ENCODE results near the gene SCART1. TPM values are rescaled to one million over a fixed set of nuclear protein-coding genes. Genes with fewer than 3 reads are reported as not detected.

SCART1 gene
- total and polyA plus RNA-seq, 11 donors: 0.08 to 1.3 (median 0.34) TPM

DNA sequence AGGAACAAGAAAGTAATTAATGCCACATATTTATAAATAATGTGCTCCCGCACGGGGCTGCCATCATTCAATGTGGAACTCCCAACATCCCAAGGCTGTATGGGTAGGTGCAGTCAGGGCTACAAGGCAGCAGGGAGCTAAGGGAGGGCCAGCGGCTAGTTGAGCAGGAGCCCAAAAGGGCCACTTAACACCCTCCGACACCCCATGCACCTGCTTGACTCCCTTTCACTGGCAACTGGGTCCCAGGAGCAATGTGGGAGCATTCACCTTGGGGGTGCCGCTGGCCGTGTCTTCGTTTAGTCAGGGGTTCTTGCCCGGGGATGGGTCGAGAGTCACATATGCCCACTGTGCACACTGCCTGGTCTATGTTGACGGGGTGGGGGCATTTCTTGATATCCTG lies 27.9 kb downstream of the SCART1 start:
- Histone ChIP-seq H3K36me3 (no peaks in the 10 kb centered on the region), H3K27ac (no peak overlapping the region), H3K9me3 (peaks cover 0 to 47% (median 19%) of the 10 kb centered on the region in 12 donors), H3K4me3 (no peak overlapping the region), H3K27me3 (no peaks in the 10 kb centered on the region), H3K4me1 (no peaks in the 10 kb centered on the region)
- 78 to 92% (median 83%) methylated on average over 10 of the region's 10 CpGs for WGBS, 4 donors
- no peak for ATAC-seq
- intact Hi-C loops (cut with DNase I): no loop called here
- TF ChIP-seq POLR2A (IDR thresholded peaks at IDR 0.05): no peak
- TF ChIP-seq, protein P1, sequence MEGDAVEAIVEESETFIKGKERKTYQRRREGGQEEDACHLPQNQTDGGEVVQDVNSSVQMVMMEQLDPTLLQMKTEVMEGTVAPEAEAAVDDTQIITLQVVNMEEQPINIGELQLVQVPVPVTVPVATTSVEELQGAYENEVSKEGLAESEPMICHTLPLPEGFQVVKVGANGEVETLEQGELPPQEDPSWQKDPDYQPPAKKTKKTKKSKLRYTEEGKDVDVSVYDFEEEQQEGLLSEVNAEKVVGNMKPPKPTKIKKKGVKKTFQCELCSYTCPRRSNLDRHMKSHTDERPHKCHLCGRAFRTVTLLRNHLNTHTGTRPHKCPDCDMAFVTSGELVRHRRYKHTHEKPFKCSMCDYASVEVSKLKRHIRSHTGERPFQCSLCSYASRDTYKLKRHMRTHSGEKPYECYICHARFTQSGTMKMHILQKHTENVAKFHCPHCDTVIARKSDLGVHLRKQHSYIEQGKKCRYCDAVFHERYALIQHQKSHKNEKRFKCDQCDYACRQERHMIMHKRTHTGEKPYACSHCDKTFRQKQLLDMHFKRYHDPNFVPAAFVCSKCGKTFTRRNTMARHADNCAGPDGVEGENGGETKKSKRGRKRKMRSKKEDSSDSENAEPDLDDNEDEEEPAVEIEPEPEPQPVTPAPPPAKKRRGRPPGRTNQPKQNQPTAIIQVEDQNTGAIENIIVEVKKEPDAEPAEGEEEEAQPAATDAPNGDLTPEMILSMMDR (IDR thresholded peaks at IDR 0.05): no peak
- no peak for DNase-seq

DNA sequence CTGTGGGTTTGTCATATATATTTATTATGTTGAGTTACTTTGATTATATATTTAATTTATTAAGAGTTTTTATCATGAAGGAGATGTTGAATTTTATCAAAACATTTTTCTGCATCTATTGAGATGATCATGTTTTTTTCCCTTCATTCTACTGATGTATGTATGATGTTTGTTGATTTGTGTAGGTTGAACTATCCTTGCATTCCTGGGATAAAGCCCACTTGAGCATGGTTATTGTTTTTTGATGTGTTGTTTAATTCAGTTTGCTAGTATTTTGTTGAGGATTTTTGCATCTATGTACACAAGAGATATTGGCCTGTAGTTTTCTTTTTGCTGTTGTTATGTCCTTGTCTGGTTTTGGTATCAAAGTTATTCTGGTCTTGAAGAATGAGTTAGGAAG lies 31.1 kb downstream of the SCART1 start:
- H3K4me1 ChIP-seq: no peaks in the 10 kb centered on the region
- no peaks in the 10 kb centered on the region for H3K36me3 ChIP-seq
- H3K27ac ChIP-seq: no peak overlapping the region
- intact Hi-C loops (cut with DNase I): no loop called here
- DNase-seq: no peak
- no peak for ATAC-seq
- no peaks in the 10 kb centered on the region for H3K27me3 ChIP-seq
- no peak overlapping the region for H3K4me3 ChIP-seq
- H3K9me3 ChIP-seq: peaks cover 0 to 62% (median 30%) of the 10 kb centered on the region in 12 donors
- TF ChIP-seq, protein P1 (IDR thresholded peaks at IDR 0.05): no peak
- no peak for TF ChIP-seq POLR2A (IDR thresholded peaks at IDR 0.05)

DNA sequence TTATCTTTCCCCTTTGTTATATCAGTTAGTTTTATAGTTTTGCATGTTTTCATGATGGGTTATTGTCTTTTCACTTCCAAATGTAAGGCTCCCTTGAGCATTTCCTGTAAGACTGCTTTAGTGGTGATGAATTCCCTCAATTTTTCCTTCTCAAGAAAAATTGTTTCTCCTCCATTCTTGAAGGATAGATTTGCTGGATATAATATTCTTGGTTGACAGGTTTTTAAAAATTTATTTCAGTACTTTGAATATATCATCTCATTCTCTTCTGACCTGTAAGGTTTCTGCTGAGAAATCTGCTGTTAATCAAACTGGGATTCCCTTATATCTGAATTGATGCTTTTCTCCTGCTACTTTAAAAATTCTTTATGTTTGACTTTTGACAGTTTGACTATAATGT lies 33.3 kb downstream of the SCART1 start:
- no peak for TF ChIP-seq POLR2A (IDR thresholded peaks at IDR 0.05)
- TF ChIP-seq, protein P1 (IDR thresholded peaks at IDR 0.05): no peak
- DNase-seq: no peak
- H3K9me3 ChIP-seq: peaks cover 0 to 68% (median 30%) of the 10 kb centered on the region in 12 donors

DNA sequence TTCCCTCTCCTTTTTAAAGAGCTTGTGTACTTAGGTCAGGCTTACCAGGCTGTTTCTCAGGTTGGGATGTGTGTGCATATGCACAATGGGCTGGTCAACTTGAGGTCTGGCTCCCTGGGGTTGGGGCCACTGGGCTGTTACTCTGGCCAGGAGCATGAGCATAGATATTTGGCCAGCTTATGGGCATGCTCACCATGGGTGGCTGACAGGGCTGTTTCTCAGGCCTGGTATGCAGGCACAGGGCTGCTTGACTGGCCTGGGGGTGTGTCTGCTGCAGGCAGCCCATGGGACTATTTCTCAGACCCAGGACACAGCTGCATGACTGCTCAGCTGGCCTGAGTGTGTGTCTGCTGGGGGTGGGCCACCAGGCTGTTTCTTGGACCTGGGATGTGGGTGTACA lies 34.6 kb downstream of the SCART1 start:
- H3K4me1 ChIP-seq: no peaks in the 10 kb centered on the region
- no peaks in the 10 kb centered on the region for H3K27me3 ChIP-seq
- intact Hi-C loops (cut with DNase I): no loop called here
- H3K36me3 ChIP-seq: no peaks in the 10 kb centered on the region
- ATAC-seq: no peak
- TF ChIP-seq POLR2A (IDR thresholded peaks at IDR 0.05): no peak
- TF ChIP-seq, protein P1 (IDR thresholded peaks at IDR 0.05): no peak
- H3K27ac ChIP-seq: no peak overlapping the region
- DNase-seq: no peak
- H3K9me3 ChIP-seq: peaks cover 0 to 56% (median 30%) of the 10 kb centered on the region in 12 donors
- no peak overlapping the region for H3K4me3 ChIP-seq

More for the DNA sequence above, 33.3 kb downstream of the SCART1 start:
- Histone ChIP-seq H3K27me3 (no peaks in the 10 kb centered on the region), H3K36me3 (no peaks in the 10 kb centered on the region), H3K4me3 (no peak overlapping the region), H3K4me1 (no peaks in the 10 kb centered on the region), H3K27ac (no peak overlapping the region)
- no peak for ATAC-seq
- intact Hi-C loops (cut with DNase I): no loop called here

Data from heart left ventricle (tissue), 16 donors.